Measurements from ENCODE around the gene MYL4.
"Not testable (repeated sequence)": the region's sequence is repeated elsewhere in the genome, so short reads cannot be mapped to it uniquely, and the experiment has no call there.

Gene MYL4

GRCh38 chr17:47180337-47180736 lies 28.8 kb upstream of the MYL4 start:
- Histone ChIP-seq H3K4me3 (no peak overlapping the region), H3K27me3 (no peaks in the 10 kb centered on the region), H3K9me3 (no peaks in the 10 kb centered on the region), H3K4me1 (peaks cover 0 to 65% (median 19%) of the 10 kb centered on the region in 4 donors), H3K36me3 (peaks cover 6 to 38% (median 38%) of the 10 kb centered on the region in 3 donors), H3K27ac (no peak overlapping the region)
- no peak for TF ChIP-seq CTCF (IDR thresholded peaks at IDR 0.05)
- intact Hi-C loops (cut with DNase I; ENCODE audit: low total_unique reads) = no loop called here
- no peak for DNase-seq

- Histone ChIP-seq H3K36me3 (peaks cover 6 to 33% (median 32%) of the 10 kb centered on the region in 3 donors), H3K4me1 (peaks cover 0 to 71% (median 25%) of the 10 kb centered on the region in 4 donors)
- H3K27ac ChIP-seq; DNase-seq; H3K4me3 ChIP-seq; H3K9me3 ChIP-seq; intact Hi-C loops (cut with DNase I; ENCODE audit: low total_unique reads); H3K27me3 ChIP-seq: not testable (repeated sequence)
These were observed 28.2 kb upstream of the MYL4 start for GRCh38 chr17:47180988-47181387.

GRCh38 chr17:47184681-47185080 lies 24.5 kb upstream of the MYL4 start:
- Histone ChIP-seq H3K9me3 (no peaks in the 10 kb centered on the region), H3K4me1 (peaks cover 0 to 69% (median 36%) of the 10 kb centered on the region in 4 donors), H3K27me3 (no peaks in the 10 kb centered on the region), H3K27ac (no peak overlapping the region), H3K36me3 (peaks cover 4 to 10% (median 10%) of the 10 kb centered on the region in 3 donors), H3K4me3 (no peak overlapping the region)
- no peak for DNase-seq
- intact Hi-C loops (cut with DNase I; ENCODE audit: low total_unique reads) = no loop called here
- TF ChIP-seq CTCF (IDR thresholded peaks at IDR 0.05) = no peak

GRCh38 chr17:47188271-47188875 lies 20.8 kb upstream of the MYL4 start:
- Histone ChIP-seq H3K4me1 (peaks cover 0 to 48% (median 25%) of the 10 kb centered on the region in 4 donors), H3K27me3 (no peaks in the 10 kb centered on the region), H3K27ac (peak overlapping the region; percentile 97), H3K4me3 (peak overlapping the region; percentile 80 to 85), H3K9me3 (no peaks in the 10 kb centered on the region), H3K36me3 (no peaks in the 10 kb centered on the region)
- TF ChIP-seq CTCF (IDR thresholded peaks at IDR 0.05) = no peak
- no peak for DNase-seq
- intact Hi-C loops (cut with DNase I; ENCODE audit: low total_unique reads) = no loop called here

GRCh38 chr17:47188876-47189731 lies 20.0 kb upstream of the MYL4 start, which contains the start of gene CDC27:
Gene CDC27, minus strand, starts transcription at chr17:47189295. Its CDS starts 123 bp downstream, at chr17:47189172.
- intact Hi-C loops (cut with DNase I; ENCODE audit: low total_unique reads) = no loop called here
- TF ChIP-seq CTCF (IDR thresholded peaks at IDR 0.05) = peak in 1 of 2 experiments; percentile 9
- Histone ChIP-seq H3K27me3 (no peaks in the 10 kb centered on the region), H3K9me3 (no peaks in the 10 kb centered on the region), H3K36me3 (no peaks in the 10 kb centered on the region), H3K27ac (peak within 1 kb of the TSS; percentile 97), H3K4me1 (peaks cover 0 to 41% (median 25%) of the 10 kb centered on the region in 4 donors), H3K4me3 (peak within 1 kb of the TSS; percentile 80 to 85)
- DNase-seq = peak; percentile 99

- no peak for DNase-seq
- no peak for TF ChIP-seq CTCF (IDR thresholded peaks at IDR 0.05)
- Histone ChIP-seq H3K36me3 (no peaks in the 10 kb centered on the region), H3K9me3 (no peaks in the 10 kb centered on the region), H3K4me1 (peaks cover 0 to 34% (median 25%) of the 10 kb centered on the region in 4 donors), H3K27me3 (no peaks in the 10 kb centered on the region), H3K4me3 (peak overlapping the region; percentile 80 to 85), H3K27ac (peak overlapping the region; percentile 97)
- intact Hi-C loops (cut with DNase I; ENCODE audit: low total_unique reads) = no loop called here
These were observed 19.4 kb upstream of the MYL4 start for GRCh38 chr17:47189732-47190237.

Data from tibial artery (tissue), 4 donors.